Choroid plexus epithelial cell (primary cell): ENCODE results near the gene ZFYVE28.

Source experiments
- DNase-seq: peaks from one replicate; pipeline ENCODE4 v3.0.0-alpha.2; 2010; ENCODE audit warnings: low read depth
- H3K4me3 ChIP-seq: 2 replicates; pipeline ENCODE4 v1.5.1; 2011; ENCODE audit warnings: low read depth, mild to moderate bottlenecking, control low read depth, low read length, moderate library complexity
- CTCF ChIP-seq: conservative IDR thresholded peaks from 2 replicates; pipeline ENCODE4 v1.5.1; 2011; ENCODE audit warnings: low read depth, mild to moderate bottlenecking, control low read depth, inconsistent platforms, low read length, moderate library complexity

Gene ZFYVE28

GRCh38 chr4:2267841-2268240, 150.6 kb downstream of the ZFYVE28 start:
- DNase-seq = no peak
- no peak for TF ChIP-seq CTCF
- H3K4me3 ChIP-seq = no peak overlapping the region

GRCh38 chr4:2267320-2267811, 151.1 kb downstream of the ZFYVE28 start:
- no peak overlapping the region for H3K4me3 ChIP-seq
- no peak for TF ChIP-seq CTCF
- no peak for DNase-seq

- TF ChIP-seq CTCF = no peak
- no peak for DNase-seq
- H3K4me3 ChIP-seq = no peak overlapping the region
Observed at GRCh38 chr4:2266821-2267220, 151.6 kb downstream of the ZFYVE28 start.

GRCh38 chr4:2266181-2266580, 152.3 kb downstream of the ZFYVE28 start:
- DNase-seq = peak; percentile 52
- TF ChIP-seq CTCF = no peak
- no peak overlapping the region for H3K4me3 ChIP-seq

GRCh38 chr4:2265113-2266110, 153.0 kb downstream of the ZFYVE28 start:
- no peak for DNase-seq
- no peak overlapping the region for H3K4me3 ChIP-seq
- peak; percentile 25 for TF ChIP-seq CTCF

GRCh38 chr4:2264481-2265041, 153.9 kb downstream of the ZFYVE28 start:
- DNase-seq = no peak
- no peak for TF ChIP-seq CTCF
- H3K4me3 ChIP-seq = no peak overlapping the region
